H9 (cell line): ENCODE measurements around the gene SMIM23. TPM values are rescaled to one million over a fixed set of nuclear protein-coding genes. Genes with fewer than 3 reads are reported as not detected.

Experiments used
- DNase-seq: peaks from one replicate; pipeline ENCODE4 v3.0.0-alpha.2; 2017
- H2AFZ ChIP-seq: one replicate; pipeline ENCODE4 v1.6.1; 2013; ENCODE audit warnings: mild to moderate bottlenecking, low read length, control low read depth, moderate library complexity
- H2AK5ac ChIP-seq: 2 replicates; pipeline ENCODE4 v1.6.1; 2013; ENCODE audit warnings: low read length, control low read depth, mixed read lengths; ENCODE audit not compliant: insufficient read length
- H2BK120ac ChIP-seq: one replicate; pipeline ENCODE4 v1.6.1; 2013; ENCODE audit warnings: low read depth, mild to moderate bottlenecking, low read length, control low read depth, inconsistent platforms; ENCODE audit not compliant: poor library complexity, severe bottlenecking
- H2BK12ac ChIP-seq: 2 replicates; pipeline ENCODE4 v1.6.1; 2013; ENCODE audit warnings: low read length, control low read depth, mixed read lengths, low read depth; ENCODE audit not compliant: insufficient read length
- H2BK15ac ChIP-seq: 2 replicates; pipeline ENCODE4 v1.6.1; 2013; ENCODE audit warnings: low read depth, low read length, control low read depth
- H2BK20ac ChIP-seq: one replicate; pipeline ENCODE4 v1.6.1; 2013; ENCODE audit warnings: low read depth, mild to moderate bottlenecking, low read length, control low read depth, inconsistent platforms; ENCODE audit not compliant: poor library complexity, severe bottlenecking
- H2BK5ac ChIP-seq: 2 replicates; pipeline ENCODE4 v1.6.1; 2013; ENCODE audit warnings: low read length, control low read depth, mixed read lengths; ENCODE audit not compliant: insufficient read length
- H3K14ac ChIP-seq: 2 replicates; pipeline ENCODE4 v1.6.1; 2013; ENCODE audit warnings: low read length, control low read depth; ENCODE audit not compliant: insufficient read depth
- H3K18ac ChIP-seq: 2 replicates; pipeline ENCODE4 v1.6.1; 2013; ENCODE audit warnings: low read depth, mild to moderate bottlenecking, mixed read lengths, low read length, control low read depth; ENCODE audit not compliant: insufficient read length
- H3K23ac ChIP-seq: 2 replicates; pipeline ENCODE4 v1.6.1; 2013; ENCODE audit warnings: low read length, control low read depth, mixed read lengths, low read depth; ENCODE audit not compliant: insufficient read length
- H3K23me2 ChIP-seq: 2 replicates; pipeline ENCODE4 v1.6.1; 2013; ENCODE audit warnings: low read depth, mild to moderate bottlenecking, mixed read lengths, low read length, control low read depth; ENCODE audit not compliant: insufficient read length, poor library complexity, severe bottlenecking
- H3K27ac ChIP-seq: 2 replicates; pipeline ENCODE4 v1.5.1; 2013; ENCODE audit warnings: low read length, control low read depth, mixed read lengths, low read depth; ENCODE audit not compliant: insufficient read length
- H3K27me3 ChIP-seq: 2 replicates; pipeline ENCODE4 v1.6.1; 2013; ENCODE audit warnings: low read length, control low read depth, inconsistent platforms; ENCODE audit not compliant: insufficient read depth
- H3K4ac ChIP-seq: 2 replicates; pipeline ENCODE4 v1.6.1; 2013; ENCODE audit warnings: low read depth, mild to moderate bottlenecking, control low read depth, inconsistent platforms, low read length, moderate library complexity
- H3K4me1 ChIP-seq: 2 replicates; pipeline ENCODE4 v1.6.1; 2013; ENCODE audit warnings: low read length, control low read depth, inconsistent platforms; ENCODE audit not compliant: insufficient read depth
- H3K4me2 ChIP-seq: 2 replicates; pipeline ENCODE4 v1.6.1; 2013; ENCODE audit warnings: low read length, control low read depth, mixed read lengths; ENCODE audit not compliant: insufficient read length, insufficient read depth
- H3K56ac ChIP-seq: 2 replicates; pipeline ENCODE4 v1.6.1; 2013; ENCODE audit warnings: low read depth, mild to moderate bottlenecking, mixed read lengths, low read length, control low read depth; ENCODE audit not compliant: insufficient read length
- H3K79me1 ChIP-seq: 2 replicates; pipeline ENCODE4 v1.6.1; 2013; ENCODE audit warnings: low read depth, mild to moderate bottlenecking, moderate library complexity, low read length, control low read depth, inconsistent platforms; ENCODE audit not compliant: insufficient read depth, poor library complexity, severe bottlenecking
- H3K79me2 ChIP-seq: 2 replicates; pipeline ENCODE4 v1.6.1; 2013; ENCODE audit warnings: low read length, control low read depth, inconsistent platforms; ENCODE audit not compliant: insufficient read depth
- H3K9ac ChIP-seq: 2 replicates; pipeline ENCODE4 v1.6.1; 2013; ENCODE audit warnings: low read length, control low read depth, mixed read lengths; ENCODE audit not compliant: insufficient read length; ENCODE audit errors: extremely low read depth
- H3K9me3 ChIP-seq: one replicate; pipeline ENCODE4 v1.6.1; 2013; ENCODE audit warnings: low read depth, low read length, inconsistent platforms; ENCODE audit not compliant: control insufficient read depth
- H3T11ph ChIP-seq: one replicate; pipeline ENCODE4 v1.6.1; 2013; ENCODE audit warnings: mild to moderate bottlenecking, low read length, control low read depth, inconsistent platforms
- H4K20me1 ChIP-seq: one replicate; pipeline ENCODE4 v1.6.1; 2013; ENCODE audit not compliant: control insufficient read depth, insufficient read length, insufficient read depth
- H4K5ac ChIP-seq: 2 replicates; pipeline ENCODE4 v1.6.1; 2013; ENCODE audit warnings: low read depth, mild to moderate bottlenecking, mixed read lengths, low read length, control low read depth; ENCODE audit not compliant: insufficient read length
- H4K8ac ChIP-seq: replicated peaks from 2 replicates; pipeline ENCODE4 v1.6.1; 2013; ENCODE audit warnings: low read length, control low read depth, mixed read lengths, low read depth; ENCODE audit not compliant: insufficient read length
- H4K91ac ChIP-seq: 2 replicates; pipeline ENCODE4 v1.6.1; 2013; ENCODE audit warnings: low read depth, mild to moderate bottlenecking, moderate library complexity, mixed read lengths, low read length, control low read depth; ENCODE audit not compliant: insufficient read length
- H3K27ac Mint-ChIP-seq, 3 experiments: 2 replicates in 2 of 3; 3 replicates in 1 of 3; pipeline ENCODE4 v1.8.0; 2020 to 2021; ENCODE audit warnings: mixed read lengths in 3 of 3, mild to moderate bottlenecking in 1 of 3, moderate library complexity in 1 of 3
- H3K27me3 Mint-ChIP-seq: 2 replicates; pipeline ENCODE4 v1.8.0; 2021; ENCODE audit warnings: low read depth, mild to moderate bottlenecking, moderate library complexity, mixed read lengths
- H3K36me3 Mint-ChIP-seq, 3 experiments: 2 replicates in 2 of 3; 3 replicates in 1 of 3; pipeline ENCODE4 v1.8.0; 2020 to 2021; ENCODE audit warnings: low read depth in 3 of 3, mixed read lengths in 3 of 3; ENCODE audit not compliant: insufficient read depth in 1 of 3
- H3K4me1 Mint-ChIP-seq, 2 experiments: 2 replicates each; pipeline ENCODE4 v1.8.0; 2020; ENCODE audit warnings: mixed read lengths in 2 of 2
- H3K4me3 Mint-ChIP-seq, 2 experiments: 2 replicates in 1 of 2; 3 replicates in 1 of 2; pipeline ENCODE4 v1.8.0; 2020 to 2021; ENCODE audit warnings: mild to moderate bottlenecking in 2 of 2, mixed read lengths in 2 of 2, moderate library complexity in 1 of 2
- H3K9me3 Mint-ChIP-seq, 2 experiments: 2 replicates in 1 of 2; 3 replicates in 1 of 2; pipeline ENCODE4 v1.8.0; 2020; ENCODE audit warnings: mild to moderate bottlenecking in 2 of 2, mixed read lengths in 2 of 2, moderate library complexity in 1 of 2
- WGBS: extraction: QIAGEN DNeasy Blood & Tissue Kit; methylation state at CpG from one replicate; pipeline ENCODE4 v1.1.7; 2013; ENCODE audit warnings: missing lambda C conversion rate, low lambda C conversion rate, mixed read lengths; ENCODE audit not compliant: insufficient read length; ENCODE audit errors: extremely low coverage; 5-methylcytosine and 5-hydroxymethylcytosine counted together
- total RNA-seq: library from RNA; stranded (reverse); gene quantifications from 2 replicates; pipeline ENCODE4 v1.2.1, GENCODE V29; 2021
- TF ChIP-seq, protein P1 (sequence below): fragments of 200-600 bp; sonication (generic); conservative IDR thresholded peaks from 3 replicates; pipeline ENCODE4 v1.8.0; 2021; ENCODE audit warnings: antibody characterized with exemption, mild to moderate bottlenecking

Gene SMIM23
- total RNA-seq, 1 experiment from 2014 or later, result not detected

DNA sequence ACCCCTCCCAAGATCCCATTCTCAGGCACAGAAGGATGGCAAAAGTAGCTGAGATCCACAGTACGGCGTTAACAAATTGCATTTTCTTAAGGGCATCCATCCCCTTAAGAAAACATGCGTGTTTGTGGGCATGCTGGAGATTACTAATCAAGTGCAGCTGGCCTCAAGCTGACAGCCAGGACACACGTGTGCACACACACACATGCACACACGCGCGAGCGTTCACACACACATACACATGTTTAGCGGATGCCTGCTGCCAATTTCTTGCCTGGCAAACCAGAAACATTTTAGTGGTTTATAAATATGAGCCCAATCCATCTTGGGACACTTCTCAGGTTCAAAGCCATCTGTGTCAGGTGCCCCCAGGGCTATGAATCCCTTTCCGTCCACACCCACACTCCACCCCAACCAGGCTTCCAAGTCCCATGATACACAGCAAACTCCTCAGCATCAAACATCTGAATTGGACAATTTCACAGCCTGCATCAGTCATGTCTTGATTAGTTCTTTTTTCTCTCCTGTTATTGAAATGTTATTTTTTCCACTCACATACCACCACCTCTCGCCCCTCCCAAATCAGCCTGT lies 23.5 kb upstream of the SMIM23 start:
- Histone ChIP-seq H3K18ac (no peak overlapping the region), H3K56ac (no peak overlapping the region), H2BK120ac (no peak overlapping the region), H3K9me3 (no peaks in the 10 kb centered on the region), H3K9ac (no peak overlapping the region), H2AFZ (no peak overlapping the region), H2BK5ac (no peak overlapping the region), H3K4me1 (no peaks in the 10 kb centered on the region), H3K27me3 (no peaks in the 10 kb centered on the region), H2BK20ac (no peak overlapping the region), H2BK12ac (no peak overlapping the region), H3K23me2 (no peaks in the 10 kb centered on the region), H3K79me1 (no peaks in the 10 kb centered on the region), H3T11ph (no peak overlapping the region), H2BK15ac (no peak overlapping the region), H4K20me1 (no peaks in the 10 kb centered on the region), H2AK5ac (no peak overlapping the region), H3K79me2 (no peaks in the 10 kb centered on the region), H3K27ac (no peak overlapping the region), H3K23ac (no peak overlapping the region), H3K4me2 (no peak overlapping the region), H3K4ac (no peak overlapping the region), H4K91ac (no peak overlapping the region), H3K14ac (no peak overlapping the region), H4K8ac (no peak overlapping the region), H4K5ac (no peak overlapping the region)
- Mint-ChIP-seq H3K4me1 (no peaks in the 10 kb centered on the region), H3K36me3 (peaks cover 0 to 7% (median 0%) of the 10 kb centered on the region in 3 experiments; a peak in 1 of 7 replicates), H3K9me3 (peaks cover 8 to 12% of the 10 kb centered on the region in 2 experiments), H3K27me3 (peaks cover 2% of the 10 kb centered on the region; the same call in 1 of the 2 replicates), H3K4me3 (no peak overlapping the region), H3K27ac (no peak overlapping the region)
- no CpG with 5 or more reads among the region's 11 CpGs for WGBS
- DNase-seq, result no peak
- TF ChIP-seq, protein P1, sequence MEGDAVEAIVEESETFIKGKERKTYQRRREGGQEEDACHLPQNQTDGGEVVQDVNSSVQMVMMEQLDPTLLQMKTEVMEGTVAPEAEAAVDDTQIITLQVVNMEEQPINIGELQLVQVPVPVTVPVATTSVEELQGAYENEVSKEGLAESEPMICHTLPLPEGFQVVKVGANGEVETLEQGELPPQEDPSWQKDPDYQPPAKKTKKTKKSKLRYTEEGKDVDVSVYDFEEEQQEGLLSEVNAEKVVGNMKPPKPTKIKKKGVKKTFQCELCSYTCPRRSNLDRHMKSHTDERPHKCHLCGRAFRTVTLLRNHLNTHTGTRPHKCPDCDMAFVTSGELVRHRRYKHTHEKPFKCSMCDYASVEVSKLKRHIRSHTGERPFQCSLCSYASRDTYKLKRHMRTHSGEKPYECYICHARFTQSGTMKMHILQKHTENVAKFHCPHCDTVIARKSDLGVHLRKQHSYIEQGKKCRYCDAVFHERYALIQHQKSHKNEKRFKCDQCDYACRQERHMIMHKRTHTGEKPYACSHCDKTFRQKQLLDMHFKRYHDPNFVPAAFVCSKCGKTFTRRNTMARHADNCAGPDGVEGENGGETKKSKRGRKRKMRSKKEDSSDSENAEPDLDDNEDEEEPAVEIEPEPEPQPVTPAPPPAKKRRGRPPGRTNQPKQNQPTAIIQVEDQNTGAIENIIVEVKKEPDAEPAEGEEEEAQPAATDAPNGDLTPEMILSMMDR, result no peak
